Aorta (tissue), 5 donors: Measurements from ENCODE around the gene GPR78. TPM values are rescaled to one million over a fixed set of nuclear protein-coding genes. Genes with fewer than 3 reads are reported as not detected.

Experiments
- ATAC-seq: fragments of 200-7000 bp; cut with Tn5 transposase; one replicate; pipeline ENCODE4 v1.9.1; 2022; ENCODE audit warnings: moderate library complexity; ENCODE audit not compliant: low FRiP score
- DNase-seq, 2 donors: peaks; one replicate each; pipeline ENCODE4 v3.0.0-alpha.2; 2020
- H3K27ac ChIP-seq, 2 donors: one replicate each; pipeline ENCODE4 v1.5.1; 2013; ENCODE audit warnings: low read length in 2 of 2, mild to moderate bottlenecking in 2 of 2, moderate library complexity in 2 of 2, control low read depth in 1 of 2, inconsistent platforms in 1 of 2, low read depth in 1 of 2
- H3K27me3 ChIP-seq, 2 donors: one replicate each; pipeline ENCODE4 v1.6.1; 2013; ENCODE audit warnings: control low read depth in 1 of 2, low read length in 1 of 2, mild to moderate bottlenecking in 1 of 2, moderate library complexity in 1 of 2; ENCODE audit not compliant: insufficient read depth in 2 of 2, control insufficient read depth in 1 of 2
- H3K36me3 ChIP-seq, 2 donors: one replicate each; pipeline ENCODE4 v1.6.1; 2013; ENCODE audit warnings: control low read depth in 1 of 2, low read length in 1 of 2, mild to moderate bottlenecking in 1 of 2; ENCODE audit not compliant: insufficient read depth in 2 of 2, control insufficient read depth in 1 of 2
- H3K4me1 ChIP-seq, 2 donors: one replicate each; pipeline ENCODE4 v1.6.1; 2013; ENCODE audit warnings: low read length in 2 of 2, control low read depth in 1 of 2, mild to moderate bottlenecking in 1 of 2, moderate library complexity in 1 of 2; ENCODE audit not compliant: insufficient read depth in 2 of 2, control insufficient read depth in 1 of 2
- H3K4me3 ChIP-seq, 2 donors: one replicate each; pipeline ENCODE4 v1.5.1; 2013; ENCODE audit warnings: low read length in 2 of 2, control low read depth in 1 of 2, mild to moderate bottlenecking in 1 of 2
- H3K9me3 ChIP-seq: one replicate; pipeline ENCODE4 v1.6.1; 2013; ENCODE audit warnings: mild to moderate bottlenecking, low read length; ENCODE audit not compliant: control insufficient read depth
- WGBS, 2 donors: extraction: QIAGEN DNeasy Blood & Tissue Kit; methylation state at CpG; one replicate each; pipeline ENCODE4 v1.1.7; 2013; 5-methylcytosine and 5-hydroxymethylcytosine counted together
- intact Hi-C, 2 donors: fragments of 100-400 bp; cut with DNase I; formaldehyde crosslinking; loops; one replicate each; pipeline versions ENCODE4 v1.14.2 to v1.15.0; 2022
- polyA plus RNA-seq, 2 donors: library from polyadenylated mRNA; stranded (reverse); fragments of 200-250 nt; gene quantifications; one replicate each; pipeline ENCODE4 v1.2.3, GENCODE V29; 2013
- total RNA-seq, 2 donors: library from RNA; stranded (reverse); fragmentation: NEBNext Ultra II Directional; extraction: Animal tissue kit (Norgen Biotek cat#: 25700); gene quantifications; one replicate each; pipeline ENCODE4 v1.2.1, GENCODE V29; 2021
- donor health status: healthy with polysubstance abuse.
- donor health status: Bipolar disorder and iron deficiency.
- donor health status: DM: no; HTN: no; CAD: no.
- donor health status: DM: no; HTN: no; CAD: no.
- donor health status: DM: yes; HTN: yes; CAD: no.

GPR78 gene
- total and polyA plus RNA-seq, 4 donors = 0.48 TPM; not detected in 3

GRCh38 chr4:8549352-8549931 is 30.8 kb upstream of the GPR78 start:
- H3K9me3 ChIP-seq = no peaks in the 10 kb centered on the region
- no peaks in the 10 kb centered on the region for H3K27me3 ChIP-seq
- WGBS, 2 donors = 85 to 88% methylated on average over 8 to 11 of the region's 11 CpGs
- H3K4me1 ChIP-seq = no peaks in the 10 kb centered on the region
- H3K27ac ChIP-seq = no peak overlapping the region
- intact Hi-C loops = loop anchor here in 1 of 2 donors (5.0 kb wide), 1 partner anchor 82 kb away; no protein-coding TSS in a partner anchor
- peak in 1 of 2 donors; percentile 57 for DNase-seq
- no peak overlapping the region for H3K4me3 ChIP-seq
- no peak for ATAC-seq
- H3K36me3 ChIP-seq = no peaks in the 10 kb centered on the region

GRCh38 chr4:8550691-8551090 is 29.5 kb upstream of the GPR78 start:
- WGBS, 2 donors = 76 to 80% methylated on average over 9 of the region's 9 CpGs
- Histone ChIP-seq H3K4me1 (no peaks in the 10 kb centered on the region), H3K4me3 (no peak overlapping the region), H3K27me3 (no peaks in the 10 kb centered on the region), H3K36me3 (no peaks in the 10 kb centered on the region), H3K9me3 (no peaks in the 10 kb centered on the region), H3K27ac (no peak overlapping the region)
- ATAC-seq = no peak
- DNase-seq = peak in 1 of 2 donors; percentile 46
- intact Hi-C loops = no loop called here

- WGBS, 2 donors = 85% methylated on average over 4 of the region's 4 CpGs
- Histone ChIP-seq H3K4me3 (no peak overlapping the region), H3K27me3 (no peaks in the 10 kb centered on the region), H3K9me3 (no peaks in the 10 kb centered on the region), H3K27ac (no peak overlapping the region), H3K36me3 (no peaks in the 10 kb centered on the region), H3K4me1 (no peaks in the 10 kb centered on the region)
- intact Hi-C loops = no loop called here
- DNase-seq (peak in 1 of 2 donors; percentile 51), ATAC-seq (no peak)
Observed at GRCh38 chr4:8552024-8552423, 28.2 kb upstream of the GPR78 start.

GRCh38 chr4:8552581-8553205 is 27.5 kb upstream of the GPR78 start:
- Histone ChIP-seq H3K4me1 (no peaks in the 10 kb centered on the region), H3K9me3 (no peaks in the 10 kb centered on the region), H3K36me3 (no peaks in the 10 kb centered on the region), H3K27me3 (no peaks in the 10 kb centered on the region), H3K4me3 (no peak overlapping the region), H3K27ac (no peak overlapping the region)
- DNase-seq (peak in 1 of 2 donors; percentile 30), ATAC-seq (no peak)
- intact Hi-C loops = no loop called here
- 79 to 85% methylated on average over 8 of the region's 8 CpGs for WGBS, 2 donors

- ATAC-seq (no peak), DNase-seq (peak in 1 of 2 donors; percentile 57)
- intact Hi-C loops = no loop called here
- Histone ChIP-seq H3K4me1 (no peaks in the 10 kb centered on the region), H3K27me3 (no peaks in the 10 kb centered on the region), H3K9me3 (no peaks in the 10 kb centered on the region), H3K36me3 (no peaks in the 10 kb centered on the region), H3K27ac (no peak overlapping the region), H3K4me3 (no peak overlapping the region)
- WGBS, 2 donors = 86 to 92% methylated on average over 8 of the region's 8 CpGs
Observed at GRCh38 chr4:8553216-8553615, 27.0 kb upstream of the GPR78 start.

- intact Hi-C loops = no loop called here
- WGBS, 2 donors = 86 to 89% methylated on average over 12 of the region's 12 CpGs
- peak in 1 of 2 donors; percentile 58 for DNase-seq
Observed at GRCh38 chr4:8553991-8554405, 26.2 kb upstream of the GPR78 start.

GRCh38 chr4:8554555-8555100 is 25.6 kb upstream of the GPR78 start:
- 87 to 90% methylated on average over 17 of the region's 17 CpGs for WGBS, 2 donors
- Histone ChIP-seq H3K36me3 (no peaks in the 10 kb centered on the region), H3K9me3 (no peaks in the 10 kb centered on the region), H3K4me3 (no peak overlapping the region), H3K27me3 (no peaks in the 10 kb centered on the region), H3K4me1 (no peaks in the 10 kb centered on the region), H3K27ac (no peak overlapping the region)
- ATAC-seq (no peak), DNase-seq (peak in 1 of 2 donors; percentile 74)
- intact Hi-C loops = no loop called here

More at GRCh38 chr4:8553991-8554405, 26.2 kb upstream of the GPR78 start:
- Histone ChIP-seq H3K27me3 (no peaks in the 10 kb centered on the region), H3K36me3 (no peaks in the 10 kb centered on the region), H3K4me3 (no peak overlapping the region), H3K9me3 (no peaks in the 10 kb centered on the region), H3K27ac (no peak overlapping the region), H3K4me1 (no peaks in the 10 kb centered on the region)
- ATAC-seq = no peak

- Histone ChIP-seq H3K27ac (no peak overlapping the region), H3K4me3 (no peak overlapping the region), H3K4me1 (no peaks in the 10 kb centered on the region), H3K9me3 (no peaks in the 10 kb centered on the region), H3K36me3 (no peaks in the 10 kb centered on the region), H3K27me3 (no peaks in the 10 kb centered on the region)
- 77 to 85% methylated on average over 5 of the region's 5 CpGs for WGBS, 2 donors
- ATAC-seq (no peak), DNase-seq (peak in 1 of 2 donors; percentile 32)
- intact Hi-C loops = no loop called here
Observed at GRCh38 chr4:8555716-8556115, 24.5 kb upstream of the GPR78 start.
